Activated naive CD8-positive, alpha-beta T cell treated with anti-CD3 and anti-CD28 coated beads, Interleukin-2, amount 10 ng/mL, durations not matched to agents 7 days and 5 days (primary cell): ENCODE results near the gene ARHGAP12. TPM values are rescaled to one million over a fixed set of nuclear protein-coding genes. Genes with fewer than 3 reads are reported as not detected.
"Not testable (repeated sequence)": the region's sequence is repeated elsewhere in the genome, so short reads cannot be mapped to it uniquely, and the experiment has no call there.

ENCODE experiments used
- ATAC-seq: fragments of 150-1000 bp; cut with Tn5 transposase; one replicate; pipeline ENCODE4 v1.10.0; 2021; ENCODE audit warnings: low read depth, moderate library complexity
- POLR2A ChIA-PET: fragments of 350-600 bp; sonication (Branson Sonifier 250); formaldehyde crosslinking; loops from one replicate; lab custom pipeline; 2021; ENCODE audit warnings: antibody characterized with exemption; lab: Charles Lee
- DNase-seq: peaks from one replicate; pipeline ENCODE4 v3.0.0; 2021
- H3K27ac Mint-ChIP-seq: one replicate; pipeline ENCODE4 v1.8.0; 2022; ENCODE audit warnings: mild to moderate bottlenecking, mixed read lengths
- H3K27me3 Mint-ChIP-seq: one replicate; pipeline ENCODE4 v1.8.0; 2022; ENCODE audit warnings: mild to moderate bottlenecking, moderate library complexity, mixed read lengths
- H3K36me3 Mint-ChIP-seq: one replicate; pipeline ENCODE4 v1.8.0; 2021; ENCODE audit warnings: mild to moderate bottlenecking, mixed read lengths
- H3K4me1 Mint-ChIP-seq: one replicate; pipeline ENCODE4 v1.8.0; 2021; ENCODE audit warnings: mixed read lengths
- H3K4me3 Mint-ChIP-seq: one replicate; pipeline ENCODE4 v1.8.0; 2022; ENCODE audit warnings: mild to moderate bottlenecking, moderate library complexity, mixed read lengths
- H3K9me3 Mint-ChIP-seq: one replicate; pipeline ENCODE4 v1.8.0; 2021; ENCODE audit warnings: mixed read lengths
- total RNA-seq, 2 experiments: library from RNA; stranded (reverse); gene quantifications; one replicate each; pipeline ENCODE4 v1.2.3, GENCODE V29; 2021

ARHGAP12 gene
- total RNA-seq, 2 experiments from 2014 or later, result 15.0 to 15.9 TPM

- peaks cover 27% of the 10 kb centered on the region for H3K36me3 Mint-ChIP-seq
Observed at GRCh38 chr10:31906039-31906438, 22.6 kb downstream of the ARHGAP12 start.

GRCh38 chr10:31905586-31905985, 23.0 kb downstream of the ARHGAP12 start:
- DNase-seq (no peak), ATAC-seq (no peak)
- Mint-ChIP-seq H3K36me3 (peaks cover 28% of the 10 kb centered on the region), H3K4me3 (no peak overlapping the region), H3K4me1 (peaks cover 4% of the 10 kb centered on the region), H3K27ac (no peak overlapping the region), H3K27me3 (no peaks in the 10 kb centered on the region), H3K9me3 (peaks cover 1% of the 10 kb centered on the region)
- POLR2A ChIA-PET, result no interaction called here

More at GRCh38 chr10:31906039-31906438, 22.6 kb downstream of the ARHGAP12 start:
- POLR2A ChIA-PET, result no interaction called here
- DNase-seq, result no peak
- no peaks in the 10 kb centered on the region for H3K27me3 Mint-ChIP-seq
- peaks cover 4% of the 10 kb centered on the region for H3K4me1 Mint-ChIP-seq
- H3K9me3 Mint-ChIP-seq, result peaks cover 1% of the 10 kb centered on the region
- no peak overlapping the region for H3K27ac Mint-ChIP-seq
- H3K4me3 Mint-ChIP-seq, result no peak overlapping the region
- ATAC-seq, result no peak

GRCh38 chr10:31902625-31903024, 26.0 kb downstream of the ARHGAP12 start:
- H3K27ac Mint-ChIP-seq, result no peak overlapping the region
- DNase-seq, result no peak
- ATAC-seq, result no peak
- H3K36me3 Mint-ChIP-seq, result peaks cover 30% of the 10 kb centered on the region
- no peak overlapping the region for H3K4me3 Mint-ChIP-seq
- POLR2A ChIA-PET, result no interaction called here
- no peaks in the 10 kb centered on the region for H3K27me3 Mint-ChIP-seq
- H3K9me3 Mint-ChIP-seq, result peaks cover 2% of the 10 kb centered on the region
- peaks cover 6% of the 10 kb centered on the region for H3K4me1 Mint-ChIP-seq

GRCh38 chr10:31897506-31897905, 31.1 kb downstream of the ARHGAP12 start:
- no peak overlapping the region for H3K27ac Mint-ChIP-seq
- POLR2A ChIA-PET, result no interaction called here
- H3K4me1 Mint-ChIP-seq, result peaks cover 5% of the 10 kb centered on the region
- H3K9me3 Mint-ChIP-seq, result peaks cover 10% of the 10 kb centered on the region
- DNase-seq (no peak), ATAC-seq (no peak)
- peaks cover 27% of the 10 kb centered on the region for H3K36me3 Mint-ChIP-seq
- no peak overlapping the region for H3K4me3 Mint-ChIP-seq
- H3K27me3 Mint-ChIP-seq, result no peaks in the 10 kb centered on the region

GRCh38 chr10:31896968-31897384, 31.7 kb downstream of the ARHGAP12 start:
- Mint-ChIP-seq H3K36me3 (peaks cover 28% of the 10 kb centered on the region), H3K27me3 (no peaks in the 10 kb centered on the region), H3K4me3 (no peak overlapping the region), H3K9me3 (peaks cover 13% of the 10 kb centered on the region), H3K27ac (no peak overlapping the region), H3K4me1 (peaks cover 5% of the 10 kb centered on the region)
- ATAC-seq (no peak), DNase-seq (no peak)
- POLR2A ChIA-PET, result no interaction called here

- ATAC-seq, H3K27me3 Mint-ChIP-seq, H3K27ac Mint-ChIP-seq, POLR2A ChIA-PET, H3K4me1 Mint-ChIP-seq, DNase-seq, H3K4me3 Mint-ChIP-seq: not testable (repeated sequence)
- Mint-ChIP-seq H3K36me3 (peaks cover 33% of the 10 kb centered on the region), H3K9me3 (peaks cover 13% of the 10 kb centered on the region)
Observed at GRCh38 chr10:31895722-31896121, 32.9 kb downstream of the ARHGAP12 start.

GRCh38 chr10:31888442-31888841, 40.2 kb downstream of the ARHGAP12 start:
- DNase-seq (no peak), ATAC-seq (no peak)
- Mint-ChIP-seq H3K27me3 (no peaks in the 10 kb centered on the region), H3K4me1 (peaks cover 1% of the 10 kb centered on the region), H3K4me3 (no peak overlapping the region), H3K9me3 (peaks cover 5% of the 10 kb centered on the region), H3K36me3 (peaks cover 15% of the 10 kb centered on the region), H3K27ac (no peak overlapping the region)
- POLR2A ChIA-PET, result no interaction called here

- POLR2A ChIA-PET, result no interaction called here
- Mint-ChIP-seq H3K27me3 (no peaks in the 10 kb centered on the region), H3K27ac (no peak overlapping the region), H3K9me3 (peaks cover 5% of the 10 kb centered on the region), H3K4me3 (no peak overlapping the region), H3K36me3 (peaks cover 15% of the 10 kb centered on the region), H3K4me1 (peaks cover 1% of the 10 kb centered on the region)
- DNase-seq, result no peak
- ATAC-seq, result no peak
Observed at GRCh38 chr10:31887850-31888249, 40.8 kb downstream of the ARHGAP12 start.

- Mint-ChIP-seq H3K4me1 (no peaks in the 10 kb centered on the region), H3K27ac (no peak overlapping the region), H3K36me3 (peaks cover 9% of the 10 kb centered on the region)
Observed at GRCh38 chr10:31886885-31887284, 41.7 kb downstream of the ARHGAP12 start.

GRCh38 chr10:31885971-31886370, 42.7 kb downstream of the ARHGAP12 start:
- POLR2A ChIA-PET, result no interaction called here
- Mint-ChIP-seq H3K4me1 (no peaks in the 10 kb centered on the region), H3K36me3 (peaks cover 3% of the 10 kb centered on the region), H3K27me3 (no peaks in the 10 kb centered on the region), H3K4me3 (no peak overlapping the region), H3K27ac (no peak overlapping the region), H3K9me3 (no peaks in the 10 kb centered on the region)
- DNase-seq (no peak), ATAC-seq (no peak)

More at GRCh38 chr10:31886885-31887284, 41.7 kb downstream of the ARHGAP12 start:
- ATAC-seq (no peak), DNase-seq (no peak)
- no peak overlapping the region for H3K4me3 Mint-ChIP-seq
- no peaks in the 10 kb centered on the region for H3K27me3 Mint-ChIP-seq
- POLR2A ChIA-PET, result no interaction called here
- no peaks in the 10 kb centered on the region for H3K9me3 Mint-ChIP-seq

GRCh38 chr10:31884386-31884785, 44.2 kb downstream of the ARHGAP12 start:
- H3K4me1 Mint-ChIP-seq, result no peaks in the 10 kb centered on the region
- H3K27ac Mint-ChIP-seq, result no peak overlapping the region
- no peaks in the 10 kb centered on the region for H3K9me3 Mint-ChIP-seq
- POLR2A ChIA-PET, result no interaction called here
- DNase-seq (no peak), ATAC-seq (no peak)
- no peak overlapping the region for H3K4me3 Mint-ChIP-seq
- peaks cover 3% of the 10 kb centered on the region for H3K36me3 Mint-ChIP-seq
- no peaks in the 10 kb centered on the region for H3K27me3 Mint-ChIP-seq

GRCh38 chr10:31883397-31883796, 45.2 kb downstream of the ARHGAP12 start:
- no peaks in the 10 kb centered on the region for H3K4me1 Mint-ChIP-seq
- ATAC-seq (no peak), DNase-seq (no peak)
- no peaks in the 10 kb centered on the region for H3K27me3 Mint-ChIP-seq
- POLR2A ChIA-PET, result no interaction called here
- H3K36me3 Mint-ChIP-seq, result peaks cover 4% of the 10 kb centered on the region
- H3K9me3 Mint-ChIP-seq, result no peaks in the 10 kb centered on the region
- no peak overlapping the region for H3K4me3 Mint-ChIP-seq
- no peak overlapping the region for H3K27ac Mint-ChIP-seq

GRCh38 chr10:31878486-31878885, 50.1 kb downstream of the ARHGAP12 start:
- no peak overlapping the region for H3K4me3 Mint-ChIP-seq
- DNase-seq, result no peak
- no peak for ATAC-seq
- H3K36me3 Mint-ChIP-seq, result peaks cover 8% of the 10 kb centered on the region
- peaks cover 2% of the 10 kb centered on the region for H3K4me1 Mint-ChIP-seq
- H3K27ac Mint-ChIP-seq, result no peak overlapping the region
- POLR2A ChIA-PET, result no interaction called here
- no peaks in the 10 kb centered on the region for H3K27me3 Mint-ChIP-seq
- H3K9me3 Mint-ChIP-seq, result no peaks in the 10 kb centered on the region

GRCh38 chr10:31876652-31877352, 51.8 kb downstream of the ARHGAP12 start:
- H3K27ac Mint-ChIP-seq, result no peak overlapping the region
- DNase-seq, result no peak
- no peak for ATAC-seq
- POLR2A ChIA-PET, result no interaction called here
- H3K9me3 Mint-ChIP-seq, result no peaks in the 10 kb centered on the region
- peaks cover 8% of the 10 kb centered on the region for H3K36me3 Mint-ChIP-seq
- H3K4me1 Mint-ChIP-seq, result peaks cover 2% of the 10 kb centered on the region
- no peak overlapping the region for H3K4me3 Mint-ChIP-seq
- no peaks in the 10 kb centered on the region for H3K27me3 Mint-ChIP-seq
